ENCODE results near the gene PELI3.

DNA sequence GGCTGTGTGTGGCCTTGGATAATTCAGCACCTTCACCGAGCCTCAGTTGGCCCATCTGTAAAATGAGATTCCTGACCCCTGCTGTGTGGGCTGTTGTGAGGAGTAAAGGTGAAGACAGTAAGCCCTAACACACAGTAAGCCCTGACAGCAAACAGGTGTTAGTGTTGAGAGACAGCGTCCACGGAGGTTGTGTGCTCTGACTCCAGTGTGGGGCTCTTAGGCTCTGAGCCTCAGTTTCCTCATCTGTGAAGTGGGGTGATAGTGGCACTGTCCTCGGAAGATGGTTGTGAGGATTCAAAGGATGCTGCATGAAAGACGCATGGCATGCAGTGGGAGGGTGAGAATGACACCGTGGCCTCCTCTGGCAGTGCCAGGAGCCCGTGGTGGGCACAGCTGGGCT lies 27.8 kb downstream of the PELI3 start:
- TF ChIP-seq, protein P1, sequence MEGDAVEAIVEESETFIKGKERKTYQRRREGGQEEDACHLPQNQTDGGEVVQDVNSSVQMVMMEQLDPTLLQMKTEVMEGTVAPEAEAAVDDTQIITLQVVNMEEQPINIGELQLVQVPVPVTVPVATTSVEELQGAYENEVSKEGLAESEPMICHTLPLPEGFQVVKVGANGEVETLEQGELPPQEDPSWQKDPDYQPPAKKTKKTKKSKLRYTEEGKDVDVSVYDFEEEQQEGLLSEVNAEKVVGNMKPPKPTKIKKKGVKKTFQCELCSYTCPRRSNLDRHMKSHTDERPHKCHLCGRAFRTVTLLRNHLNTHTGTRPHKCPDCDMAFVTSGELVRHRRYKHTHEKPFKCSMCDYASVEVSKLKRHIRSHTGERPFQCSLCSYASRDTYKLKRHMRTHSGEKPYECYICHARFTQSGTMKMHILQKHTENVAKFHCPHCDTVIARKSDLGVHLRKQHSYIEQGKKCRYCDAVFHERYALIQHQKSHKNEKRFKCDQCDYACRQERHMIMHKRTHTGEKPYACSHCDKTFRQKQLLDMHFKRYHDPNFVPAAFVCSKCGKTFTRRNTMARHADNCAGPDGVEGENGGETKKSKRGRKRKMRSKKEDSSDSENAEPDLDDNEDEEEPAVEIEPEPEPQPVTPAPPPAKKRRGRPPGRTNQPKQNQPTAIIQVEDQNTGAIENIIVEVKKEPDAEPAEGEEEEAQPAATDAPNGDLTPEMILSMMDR (conservative IDR thresholded peaks at IDR 0.05; ENCODE audit: low read length), result no peak
- no peak for TF ChIP-seq EZH2phosphoT487 (IDR thresholded peaks at IDR 0.05; ENCODE audit: borderline replicate concordance)

All from Loucy (cell line).